ENCODE measurements around the gene KLF16.

- TF ChIP-seq EP300 (IDR thresholded peaks at IDR 0.05; ENCODE audit: low read length) (no peak), POLR2AphosphoS2 (IDR thresholded peaks at IDR 0.05; ENCODE audit: low read length) (no peak)
Measured at GRCh38 chr19:1848399-1849131, 14.8 kb downstream of the KLF16 start, which contains the start of gene REXO1.
